CD4-positive, alpha-beta T cell treated with Interleukin-6 for 4 hours (primary cell): ENCODE results near the gene OSGIN1.
A peak's percentile ranks its signal among the peaks of the same experiment; 100 is the strongest.
"Not testable (repeated sequence)": the region's sequence is repeated elsewhere in the genome, so short reads cannot be mapped to it uniquely, and the experiment has no call there.

Experiments
- DNase-seq: peaks from one replicate; pipeline ENCODE4 v3.0.0-alpha.2; 2020; ENCODE audit warnings: mixed read lengths

Gene OSGIN1

DNA sequence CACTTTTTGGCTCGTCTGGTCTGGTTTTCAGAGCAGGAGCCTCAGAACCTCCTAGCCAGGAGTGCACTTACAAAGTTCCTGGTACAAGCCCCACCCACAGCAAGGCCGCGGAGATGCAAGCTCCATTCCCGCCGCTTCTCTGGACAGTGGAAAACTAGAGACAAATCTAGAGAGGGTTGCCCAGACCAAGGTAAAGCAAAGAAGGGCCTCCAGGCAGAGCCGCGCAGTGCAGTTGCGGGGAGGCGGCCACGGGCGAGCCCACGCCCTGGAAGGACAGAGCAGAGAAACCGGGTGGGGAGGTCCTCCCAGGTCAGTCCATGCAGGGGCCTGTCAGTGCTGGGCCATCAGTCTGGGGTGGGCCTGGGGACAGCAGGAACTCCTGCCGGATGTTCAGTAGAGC lies 11.0 kb upstream of the OSGIN1 start:
- no peak for DNase-seq

DNA sequence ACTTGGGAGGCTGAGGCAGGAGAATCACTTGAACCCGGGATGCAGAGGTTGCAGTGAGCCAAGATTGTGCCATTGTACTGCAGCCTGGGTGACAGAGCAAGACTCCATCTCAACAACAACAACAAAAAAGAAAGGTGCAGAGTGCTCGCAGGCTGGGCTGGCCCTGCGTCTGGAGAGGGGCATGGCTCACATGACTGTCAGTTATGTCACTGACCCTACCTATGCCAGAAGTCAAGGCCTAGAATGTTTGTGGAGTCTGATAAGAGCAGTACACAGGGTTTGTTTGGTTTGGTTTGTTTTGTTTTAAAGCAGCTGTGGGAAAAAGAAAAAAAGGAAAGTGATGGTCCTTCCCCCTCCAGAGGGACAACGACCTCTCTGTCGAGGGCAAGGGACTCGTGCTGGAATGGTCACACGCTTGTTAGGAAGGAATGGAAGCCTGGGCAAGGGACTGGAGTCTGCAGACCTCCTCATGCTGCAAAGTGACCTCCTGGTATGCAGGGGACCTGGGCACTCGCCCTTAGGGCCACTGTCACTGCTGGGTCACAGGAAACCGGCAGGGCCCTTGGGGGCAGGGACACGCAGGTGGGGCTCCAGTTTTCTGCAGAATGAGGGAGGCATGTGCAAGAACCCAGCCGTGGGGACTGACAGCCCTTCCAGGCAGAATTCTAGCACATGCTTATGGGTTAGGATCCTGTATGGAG lies 10.1 kb upstream of the OSGIN1 start:
- no peak for DNase-seq

DNA sequence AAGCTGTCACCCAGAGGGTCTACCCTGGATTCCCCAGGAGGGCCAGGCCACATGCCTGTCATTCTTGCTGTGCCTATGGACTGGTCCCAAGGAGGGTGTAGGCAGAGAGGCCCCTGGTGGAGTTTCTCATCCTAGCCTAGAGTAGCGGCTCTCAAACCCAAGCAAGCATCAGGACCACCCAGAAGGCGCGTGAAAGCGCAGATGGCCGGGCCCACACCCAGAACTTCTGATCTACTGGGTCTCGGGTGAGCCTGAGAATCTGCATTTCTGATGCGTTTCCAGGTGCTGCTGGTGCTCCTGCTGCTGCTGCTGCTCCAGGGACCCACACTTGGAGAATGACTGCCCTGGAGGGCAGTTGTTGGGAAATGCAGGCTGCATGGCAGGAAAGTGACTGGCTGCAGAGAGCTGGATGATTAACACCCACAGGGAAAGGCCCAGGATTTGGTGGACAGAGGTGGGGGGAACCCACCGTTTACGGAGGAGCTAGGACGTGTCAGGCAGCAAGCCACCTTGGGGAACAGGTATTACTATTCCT lies 9.5 kb upstream of the OSGIN1 start:
- DNase-seq, result no peak

DNA sequence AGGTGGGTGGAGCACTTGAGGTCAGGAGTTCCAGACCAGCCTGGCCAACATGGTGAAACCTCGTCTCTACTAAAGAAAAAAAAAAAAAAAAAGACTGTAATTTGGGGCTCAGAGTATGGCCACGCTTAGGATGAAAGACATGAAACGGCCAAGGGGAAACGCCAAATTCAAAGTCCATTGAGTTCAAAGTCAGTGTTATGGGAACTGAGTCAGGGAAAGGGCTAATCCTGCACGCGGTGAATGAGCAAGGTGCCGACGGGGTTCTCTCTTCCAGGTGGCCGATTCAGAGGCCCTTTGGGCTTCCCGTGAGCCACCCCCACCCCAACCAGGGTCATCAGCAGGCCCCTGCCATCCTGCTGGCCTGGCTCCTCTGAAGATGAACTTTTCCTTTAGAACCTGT lies 7.5 kb upstream of the OSGIN1 start:
- DNase-seq, result no peak

DNA sequence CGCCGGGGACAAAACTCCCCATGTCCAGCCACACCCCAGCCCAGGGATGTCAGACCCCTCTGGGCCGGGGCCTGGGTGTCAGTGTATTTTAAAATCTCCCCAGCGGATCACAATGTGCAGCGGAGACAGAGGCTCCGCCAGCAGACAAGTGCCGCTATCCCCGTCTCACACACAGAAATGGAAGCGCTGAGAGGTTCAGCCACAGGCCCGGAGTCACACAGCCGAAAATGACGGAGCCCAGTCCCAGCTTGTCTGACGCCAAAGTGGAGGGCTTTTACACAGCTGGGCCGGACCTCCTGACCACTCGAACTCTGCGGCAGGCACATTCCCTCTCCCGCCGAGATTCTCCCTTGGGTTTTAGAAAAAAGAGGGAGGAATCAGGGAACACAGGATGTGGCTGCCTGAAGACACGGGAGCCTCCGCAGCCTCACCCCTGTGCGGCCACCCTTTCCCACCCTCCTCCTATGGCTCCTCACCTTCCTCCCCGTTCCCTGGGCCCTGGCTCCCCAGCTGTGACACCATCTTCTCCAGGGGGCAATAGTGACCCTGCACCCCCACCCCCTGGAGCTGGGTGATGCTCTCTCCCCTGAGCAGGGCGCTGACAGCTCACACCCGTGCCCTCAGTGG lies 6.8 kb upstream of the OSGIN1 start:
- DNase-seq, result no peak

DNA sequence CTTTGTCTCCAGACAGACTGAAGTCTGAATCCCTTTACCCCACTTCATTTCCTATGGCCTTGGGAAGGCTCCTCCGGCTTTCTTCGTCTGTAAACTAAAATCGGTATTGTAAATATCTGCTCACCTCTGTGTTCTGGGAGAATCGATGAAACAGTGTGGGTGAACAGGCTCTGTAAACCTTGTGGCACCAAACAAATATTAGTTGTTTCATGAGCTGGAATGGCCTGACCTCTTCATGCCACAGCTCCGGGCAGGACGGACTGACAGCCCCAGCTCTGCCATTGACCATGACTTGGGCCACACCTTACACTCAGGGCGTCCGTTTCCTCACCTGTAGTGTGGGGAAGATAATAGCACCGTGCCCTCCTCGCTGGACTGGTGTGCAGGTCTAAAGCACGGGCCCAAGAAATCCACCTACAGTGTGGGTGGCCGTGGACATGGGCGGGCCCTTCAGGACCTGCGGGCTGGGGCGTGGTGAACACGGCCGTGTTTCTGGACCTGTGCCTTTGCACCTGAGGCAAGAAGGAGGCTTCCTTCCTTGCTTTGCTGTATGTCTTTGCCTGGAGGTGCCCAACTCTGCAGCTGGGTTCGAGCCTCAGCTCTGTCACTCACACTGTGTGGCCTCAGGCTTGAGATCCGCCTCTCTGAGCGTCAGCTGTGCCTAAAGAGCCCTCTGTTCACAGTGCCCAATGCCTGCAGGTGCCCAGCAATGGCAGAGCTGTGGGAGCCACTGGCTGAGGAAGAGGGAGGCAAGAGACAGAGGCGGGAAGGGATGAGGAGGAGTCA lies 6.1 kb upstream of the OSGIN1 start:
- DNase-seq, result no peak

DNA sequence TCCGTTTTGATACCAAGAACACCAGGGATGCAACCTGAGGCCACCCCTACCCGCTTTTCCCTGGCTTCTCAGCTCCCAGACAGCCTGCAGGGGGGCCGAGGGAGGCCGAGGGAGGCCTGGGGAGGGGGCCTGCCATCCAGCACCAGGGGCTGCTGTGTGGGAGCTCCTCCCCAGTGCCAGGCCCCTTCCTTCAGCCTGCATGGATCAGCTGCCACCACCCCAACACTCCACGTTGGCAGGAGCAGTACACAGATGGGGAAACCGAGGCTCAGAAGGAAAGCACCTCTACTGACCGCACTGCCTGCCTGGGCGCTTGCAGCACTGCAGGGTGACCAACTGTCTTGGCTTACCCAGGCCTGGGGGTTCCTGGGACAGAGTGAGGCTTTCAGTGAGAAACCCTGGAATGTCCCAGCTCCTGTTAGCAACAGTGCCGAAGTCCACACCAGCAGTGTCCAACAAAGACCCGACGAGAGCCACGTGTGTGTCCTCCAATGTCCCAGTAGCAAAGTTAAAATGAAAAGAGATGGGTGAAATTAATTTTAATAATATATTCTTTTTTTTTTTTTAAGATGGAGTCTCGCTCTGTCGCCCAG lies 5.3 kb upstream of the OSGIN1 start:
- DNase-seq, result no peak

DNA sequence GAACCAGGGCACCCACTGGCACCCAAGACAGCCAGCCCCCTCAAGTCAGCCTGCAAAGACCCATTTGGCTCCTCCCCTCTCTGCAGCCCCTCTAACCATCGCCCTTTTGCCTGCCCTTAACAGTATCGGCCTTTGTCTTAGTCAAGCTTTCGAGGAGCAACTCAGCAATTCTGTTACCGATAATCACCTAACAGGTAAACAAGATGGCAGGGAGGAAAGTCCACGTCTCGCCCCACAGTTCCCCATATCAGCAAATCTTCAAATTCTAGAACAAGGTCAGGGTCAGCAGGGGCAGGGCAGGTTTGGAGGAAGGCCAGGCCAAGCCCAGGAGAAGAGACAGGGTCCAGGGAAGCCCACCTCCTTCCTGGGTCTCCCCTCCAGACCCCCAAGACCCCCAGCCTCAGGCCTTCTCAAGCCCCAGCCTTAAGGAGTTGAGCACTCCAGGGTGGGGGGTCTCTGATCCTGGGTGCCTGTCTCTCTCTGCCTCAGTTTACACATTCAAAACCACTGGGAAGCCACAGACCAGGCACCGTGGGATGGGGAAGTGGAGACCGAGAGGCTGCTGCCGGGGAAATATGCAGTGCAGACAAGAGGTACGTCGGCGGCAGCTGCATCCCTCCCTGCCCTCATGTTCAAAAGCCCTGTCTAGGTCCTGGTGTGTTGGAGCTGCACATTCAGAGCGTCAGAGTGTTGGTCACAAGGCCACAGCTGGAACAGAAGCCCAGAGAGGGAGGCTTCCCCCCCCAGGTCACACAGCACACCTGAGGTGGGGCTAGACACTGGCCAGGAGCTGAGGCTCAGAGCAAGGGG lies 3.9 kb upstream of the OSGIN1 start:
- DNase-seq, result no peak

DNA sequence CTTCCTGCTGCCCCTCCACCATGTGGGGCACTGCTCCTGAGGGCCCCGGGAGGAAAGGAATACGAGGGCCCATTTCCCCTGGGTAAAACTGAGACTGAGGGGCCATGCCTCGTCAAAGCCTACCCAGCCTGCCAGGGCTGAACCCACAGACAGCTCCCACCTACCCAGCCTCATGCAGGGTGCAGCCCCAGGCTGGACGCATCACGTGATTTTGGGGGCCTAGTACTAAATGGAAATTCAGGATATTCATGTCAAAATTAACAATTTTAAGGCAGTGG lies 3.4 kb upstream of the OSGIN1 start:
- DNase-seq, result no peak

DNA sequence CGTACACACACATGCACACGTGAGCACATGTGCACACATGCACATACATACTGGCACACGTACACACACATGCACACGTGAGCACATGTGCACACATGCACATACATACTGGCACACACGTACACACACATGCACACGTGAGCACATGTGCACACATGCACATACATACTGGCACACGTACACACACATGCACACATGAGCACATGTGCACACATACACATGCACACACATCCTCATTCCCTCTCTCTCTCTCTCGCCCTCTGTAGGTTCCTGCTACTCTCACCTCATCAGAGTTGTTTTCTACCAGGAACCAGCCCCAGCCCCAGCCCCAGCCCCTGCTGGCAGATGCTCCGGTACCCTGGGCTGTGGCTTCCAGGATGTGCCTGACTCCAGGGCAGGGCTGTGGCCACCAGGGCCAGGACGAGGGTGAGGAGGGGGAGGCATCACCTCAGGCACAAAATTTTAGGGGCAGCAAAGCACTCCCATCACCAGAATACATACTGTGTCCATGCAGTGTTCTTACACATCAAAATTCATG lies 2.1 kb upstream of the OSGIN1 start:
- DNase-seq, result not testable (repeated sequence)

DNA sequence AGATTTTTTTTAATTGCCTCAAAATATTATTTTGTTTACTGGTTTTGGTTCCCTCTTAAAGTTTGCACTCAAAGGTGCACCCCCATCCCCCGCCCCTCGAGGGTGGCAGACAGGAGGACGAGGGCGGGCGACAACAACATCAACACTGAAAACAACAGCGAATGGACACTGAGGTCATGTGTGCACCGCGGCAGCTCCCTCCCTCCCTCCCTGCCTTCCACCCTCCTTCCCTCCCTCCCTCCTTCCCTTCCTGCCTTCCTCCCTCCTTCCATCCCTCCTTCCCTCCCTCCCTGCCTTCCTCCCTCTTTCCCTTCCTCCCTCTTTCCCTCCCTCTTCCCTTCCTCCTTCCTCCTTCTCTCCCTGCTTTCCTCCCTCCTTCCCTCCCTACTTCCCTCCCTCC lies 1.5 kb upstream of the OSGIN1 start:
- no peak for DNase-seq

DNA sequence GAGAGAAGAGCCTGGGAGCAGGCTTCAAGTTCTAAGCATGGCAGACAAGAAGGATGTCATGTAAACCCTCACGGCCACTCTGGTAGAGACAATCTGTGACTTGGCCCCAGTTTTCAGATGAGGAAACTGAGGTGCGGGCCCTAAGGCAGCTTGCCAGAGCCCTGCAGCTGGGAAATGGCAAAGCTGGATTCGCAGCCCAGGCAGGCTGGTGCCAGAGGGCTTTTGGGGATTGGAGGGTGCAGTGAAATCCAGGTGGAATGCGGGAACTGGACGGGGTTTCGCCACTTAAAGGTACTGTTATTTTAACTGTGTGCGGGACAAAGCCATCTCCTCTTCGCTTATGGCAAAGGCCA lies 477 bp upstream of the OSGIN1 start:
- DNase-seq, result no peak

DNA sequence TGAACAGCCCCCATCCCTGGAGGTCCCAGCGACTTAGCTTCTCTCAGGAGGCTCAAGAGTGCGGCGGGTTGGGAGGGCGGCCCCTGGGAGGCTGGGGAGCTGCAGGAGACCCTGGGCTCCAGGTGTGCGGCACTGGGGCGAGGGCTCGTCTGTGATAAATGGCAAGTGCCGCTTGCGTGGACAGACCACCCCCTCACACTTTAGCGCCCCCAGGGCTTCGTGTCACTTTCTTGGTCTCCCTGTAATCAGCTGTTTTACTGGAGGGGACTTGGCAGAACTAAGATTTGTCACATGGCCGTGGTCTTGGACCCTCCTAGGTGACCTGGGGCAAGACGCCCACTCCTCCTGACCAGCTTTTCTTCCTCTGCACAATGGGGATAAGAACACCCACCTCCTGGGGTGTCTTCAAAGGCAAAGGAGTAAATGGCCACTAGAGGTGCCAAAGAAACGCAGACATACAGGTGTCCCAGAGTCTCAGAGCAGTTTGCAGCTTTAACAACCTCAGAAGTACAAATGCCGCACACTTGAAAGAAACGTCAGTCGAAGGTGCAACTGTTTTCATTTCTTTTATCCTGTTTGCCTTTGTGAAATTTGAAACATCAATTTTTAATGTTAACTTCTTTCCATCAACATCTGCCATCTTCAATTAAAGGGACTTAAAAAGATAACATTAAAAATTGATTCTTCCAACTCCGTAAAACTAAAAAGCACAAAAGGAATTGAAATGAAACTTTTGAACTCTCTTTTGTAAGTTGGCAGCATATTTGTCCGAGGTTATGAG lies 946 bp downstream of the OSGIN1 start:
- no peak for DNase-seq

DNA sequence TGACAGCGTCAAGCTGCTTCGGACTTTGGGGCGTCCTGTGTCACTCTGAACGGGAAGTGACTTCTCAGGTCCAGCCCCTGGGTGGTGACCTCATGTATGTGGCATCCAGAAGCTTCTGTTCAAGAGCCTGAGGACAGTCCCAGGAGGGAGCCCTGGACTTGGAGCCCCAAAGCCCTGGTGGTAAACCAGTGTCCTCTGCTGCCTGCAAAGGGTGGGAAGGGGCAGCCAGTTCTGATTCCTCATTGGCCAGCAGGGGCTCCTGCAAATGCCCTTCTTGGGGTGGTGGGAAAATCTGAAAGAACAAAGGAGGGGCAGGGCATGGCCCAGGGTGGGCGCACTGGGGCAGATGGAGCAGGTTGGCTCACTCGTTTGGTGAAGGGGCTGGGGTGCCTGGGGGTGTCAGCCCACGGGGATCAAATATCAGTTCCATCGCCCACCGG lies 1.6 kb downstream of the OSGIN1 start:
- DNase-seq, result no peak

DNA sequence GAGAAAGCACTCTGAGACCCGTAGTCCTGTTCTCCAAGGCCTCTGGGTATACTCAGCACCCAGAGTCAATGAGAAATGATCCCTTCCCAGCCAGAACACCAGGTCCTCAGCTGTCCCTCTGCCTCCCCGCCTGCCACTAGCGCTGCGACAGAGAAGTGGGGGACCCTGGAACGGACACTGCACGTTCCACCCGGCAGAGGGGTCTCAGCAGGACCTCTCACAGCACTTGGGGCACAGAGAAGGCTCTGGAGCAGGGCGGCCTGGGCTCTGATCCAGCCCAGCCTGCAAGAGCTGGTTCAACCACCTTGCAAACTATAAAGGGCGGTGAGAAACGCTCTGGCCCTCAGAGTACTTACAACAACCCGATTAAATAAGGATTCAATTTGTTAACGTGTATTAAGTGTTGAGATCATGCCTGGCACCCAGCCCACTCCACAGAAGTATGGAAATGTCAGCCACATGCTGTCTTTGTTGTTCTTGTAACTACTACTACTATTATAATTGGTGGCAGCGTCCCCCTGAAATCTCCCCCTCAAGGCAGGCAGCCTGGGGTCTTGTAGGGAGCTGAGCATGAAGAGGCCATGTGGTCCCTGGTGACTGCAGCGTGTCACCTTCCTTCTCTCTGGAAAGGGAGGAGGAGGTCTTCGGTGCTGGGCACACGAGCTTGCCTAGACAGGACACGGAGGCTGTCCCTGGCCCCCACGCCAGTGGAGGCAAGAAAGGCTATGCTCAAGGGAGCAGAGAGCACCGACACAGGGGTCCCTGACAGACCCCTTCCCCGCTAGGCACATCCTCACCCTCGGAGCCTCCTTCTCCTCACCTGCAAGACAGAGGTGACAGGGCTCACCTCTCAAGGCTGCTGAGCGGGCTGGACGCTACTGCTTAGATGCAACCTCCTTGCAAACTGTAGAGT lies 2.4 kb downstream of the OSGIN1 start:
- no peak for DNase-seq

DNA sequence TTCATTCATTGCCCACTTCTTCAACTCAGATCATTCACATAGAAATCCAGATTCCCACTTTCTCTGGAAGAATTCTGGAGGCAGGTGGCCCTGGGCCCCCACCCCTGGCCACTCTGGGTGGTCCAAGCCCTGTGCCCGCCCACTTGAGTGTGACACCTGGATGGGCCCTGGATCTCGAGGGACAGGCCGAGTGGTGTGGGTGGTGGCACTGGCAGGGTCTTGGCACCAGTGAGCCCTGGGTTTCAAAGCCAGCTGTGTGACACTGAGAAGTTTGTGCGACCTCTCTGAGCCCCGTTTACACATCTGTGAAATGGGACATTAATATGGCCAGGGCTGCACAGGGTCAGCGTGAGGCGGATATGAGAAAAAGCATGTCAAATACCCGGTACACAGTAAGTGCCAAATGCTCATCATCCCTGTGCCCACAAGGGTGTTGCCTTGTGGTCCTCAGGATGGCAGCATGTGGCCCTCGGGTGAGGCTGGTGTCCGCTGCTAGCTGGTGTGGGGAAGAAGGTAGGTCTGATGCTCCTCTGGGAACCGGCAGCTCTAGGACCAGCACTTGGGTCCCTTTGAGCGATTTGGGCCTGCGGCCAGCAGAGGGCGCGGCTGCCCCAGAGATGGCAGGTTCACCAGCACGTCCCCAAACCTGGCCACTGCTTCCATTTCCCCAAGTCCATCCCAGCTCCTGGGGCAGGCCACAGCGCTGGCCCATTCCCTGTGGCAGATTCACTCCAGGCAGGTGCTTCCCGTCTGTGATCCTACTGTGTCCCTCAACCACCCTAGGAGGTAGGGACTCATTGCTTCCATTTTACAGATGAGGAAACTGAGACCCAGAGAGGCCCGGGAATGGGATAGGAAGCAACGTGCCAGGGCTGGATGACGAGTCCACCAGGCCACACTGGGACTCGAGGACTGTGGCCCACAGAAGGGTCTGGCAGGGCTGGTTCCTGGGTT lies 3.6 kb downstream of the OSGIN1 start:
- DNase-seq, result peak; percentile 70

DNA sequence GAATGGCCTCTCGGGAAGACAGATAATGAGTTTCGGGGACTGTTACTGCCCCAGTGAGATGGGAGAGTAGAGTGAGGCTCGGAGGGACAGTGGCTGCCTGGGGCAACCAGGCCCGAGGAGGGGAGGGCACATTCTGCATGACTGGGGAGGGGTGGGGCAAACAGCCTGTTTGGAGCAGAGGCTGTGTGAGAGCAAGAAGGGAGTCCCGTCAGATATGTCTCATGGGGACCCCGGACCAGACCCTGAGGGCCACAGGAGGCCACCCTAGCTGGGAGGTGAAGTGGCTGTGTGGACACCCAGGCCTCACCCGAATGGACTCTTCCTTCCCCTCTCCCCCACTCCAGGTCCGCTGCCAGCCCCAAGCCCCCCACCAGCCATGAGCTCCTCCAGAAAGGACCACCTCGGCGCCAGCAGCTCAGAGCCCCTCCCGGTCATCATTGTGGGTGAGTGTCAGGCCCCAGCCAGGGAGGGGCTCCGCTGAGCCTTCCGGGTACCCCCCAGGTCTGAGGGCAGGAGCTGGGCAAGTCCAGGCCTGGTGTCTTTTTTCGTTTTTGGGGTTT lies 4.3 kb downstream of the OSGIN1 start:
- no peak for DNase-seq

DNA sequence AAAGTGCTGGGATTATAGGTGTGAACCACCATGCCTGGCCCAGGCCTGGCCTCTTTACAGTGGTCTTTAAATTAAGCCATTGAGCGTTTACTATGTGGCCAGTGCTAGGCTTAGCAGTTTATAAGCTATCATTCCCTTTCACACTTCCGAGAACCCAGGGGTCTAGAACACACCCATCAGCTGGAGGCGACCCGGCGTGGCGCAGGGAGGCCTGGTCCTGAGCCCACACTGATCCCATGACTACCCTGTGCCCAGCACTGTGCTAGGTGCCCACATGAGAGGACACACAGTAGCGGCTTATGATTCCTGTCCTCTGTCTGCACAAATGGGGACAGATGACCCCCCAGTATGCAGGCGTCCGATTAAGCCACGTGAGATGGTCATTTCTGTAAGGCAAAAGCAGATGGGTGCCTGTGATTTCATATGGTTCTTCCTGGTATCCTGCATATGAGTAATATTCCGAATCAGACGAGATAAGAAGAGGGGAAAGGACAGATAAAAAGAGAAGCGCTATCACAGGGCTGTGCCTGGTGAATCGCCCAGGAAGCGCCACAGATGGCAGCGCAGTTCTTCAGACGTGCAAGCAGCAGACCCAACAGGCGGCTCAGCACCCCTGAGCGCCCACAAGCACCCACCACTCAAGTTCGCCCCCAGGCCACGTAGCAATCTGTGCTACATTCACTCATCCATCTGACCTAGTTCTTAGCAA lies 5.3 kb downstream of the OSGIN1 start:
- no peak for DNase-seq
